ENCODE data around the gene MAP3K14.
A peak's percentile ranks its signal among the peaks of the same experiment; 100 is the strongest.

DNA sequence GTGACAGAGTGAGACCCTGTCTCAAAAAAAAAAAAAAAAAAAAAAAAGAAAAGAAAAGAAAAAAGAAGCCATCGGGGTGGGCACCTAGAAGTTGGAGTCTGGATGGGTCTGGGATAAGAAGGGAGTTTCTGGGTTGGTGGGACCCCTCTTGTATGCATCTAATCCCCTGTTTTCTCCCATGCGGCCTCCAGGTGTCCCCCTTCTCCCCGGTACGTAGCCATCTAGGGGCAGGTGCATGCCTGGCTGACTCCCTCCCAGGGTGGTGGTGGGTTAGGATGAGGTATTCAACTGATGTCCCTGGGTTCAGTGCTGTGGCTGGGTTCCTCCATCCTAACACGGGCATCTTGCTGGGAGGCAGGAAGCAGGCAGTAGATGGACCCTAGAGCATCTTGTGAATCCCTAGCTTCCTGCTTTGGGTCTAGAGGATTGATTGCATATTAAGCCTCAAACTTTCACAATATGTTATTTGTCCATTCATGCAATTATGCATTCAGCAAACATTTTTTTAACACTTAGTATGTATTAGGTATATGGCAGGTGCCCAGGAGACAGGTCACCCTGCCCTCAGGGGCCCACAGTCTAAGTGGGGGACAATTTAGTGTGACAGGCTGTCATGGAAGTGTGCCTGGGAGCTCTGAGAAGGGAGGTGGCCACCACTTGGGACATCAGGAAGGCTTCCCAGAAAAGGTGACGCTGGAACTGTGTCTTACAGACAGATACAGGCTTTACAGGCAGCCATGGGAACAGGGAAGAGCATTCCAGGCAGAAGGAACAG lies 82.0 kb downstream of the MAP3K14 start:
- TF ChIP-seq, protein P1, sequence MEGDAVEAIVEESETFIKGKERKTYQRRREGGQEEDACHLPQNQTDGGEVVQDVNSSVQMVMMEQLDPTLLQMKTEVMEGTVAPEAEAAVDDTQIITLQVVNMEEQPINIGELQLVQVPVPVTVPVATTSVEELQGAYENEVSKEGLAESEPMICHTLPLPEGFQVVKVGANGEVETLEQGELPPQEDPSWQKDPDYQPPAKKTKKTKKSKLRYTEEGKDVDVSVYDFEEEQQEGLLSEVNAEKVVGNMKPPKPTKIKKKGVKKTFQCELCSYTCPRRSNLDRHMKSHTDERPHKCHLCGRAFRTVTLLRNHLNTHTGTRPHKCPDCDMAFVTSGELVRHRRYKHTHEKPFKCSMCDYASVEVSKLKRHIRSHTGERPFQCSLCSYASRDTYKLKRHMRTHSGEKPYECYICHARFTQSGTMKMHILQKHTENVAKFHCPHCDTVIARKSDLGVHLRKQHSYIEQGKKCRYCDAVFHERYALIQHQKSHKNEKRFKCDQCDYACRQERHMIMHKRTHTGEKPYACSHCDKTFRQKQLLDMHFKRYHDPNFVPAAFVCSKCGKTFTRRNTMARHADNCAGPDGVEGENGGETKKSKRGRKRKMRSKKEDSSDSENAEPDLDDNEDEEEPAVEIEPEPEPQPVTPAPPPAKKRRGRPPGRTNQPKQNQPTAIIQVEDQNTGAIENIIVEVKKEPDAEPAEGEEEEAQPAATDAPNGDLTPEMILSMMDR (conservative IDR thresholded peaks at IDR 0.05; ENCODE audit: low read length) = peak; percentile 67
- TF ChIP-seq EZH2phosphoT487 (IDR thresholded peaks at IDR 0.05; ENCODE audit: borderline replicate concordance) = no peak
